GM12872 (cell line): ENCODE results near the gene ADCY9.

Source experiments
- TF ChIP-seq, protein P1 (sequence below): IDR thresholded peaks from 3 replicates; pipeline ENCODE4 v1.5.1; 2011; ENCODE audit warnings: low read depth, mild to moderate bottlenecking, low read length, moderate library complexity; ENCODE audit not compliant: insufficient read depth

ADCY9 gene

GRCh38 chr16:4109250-4109736 is 6.9 kb downstream of the ADCY9 start:
- TF ChIP-seq, protein P1, sequence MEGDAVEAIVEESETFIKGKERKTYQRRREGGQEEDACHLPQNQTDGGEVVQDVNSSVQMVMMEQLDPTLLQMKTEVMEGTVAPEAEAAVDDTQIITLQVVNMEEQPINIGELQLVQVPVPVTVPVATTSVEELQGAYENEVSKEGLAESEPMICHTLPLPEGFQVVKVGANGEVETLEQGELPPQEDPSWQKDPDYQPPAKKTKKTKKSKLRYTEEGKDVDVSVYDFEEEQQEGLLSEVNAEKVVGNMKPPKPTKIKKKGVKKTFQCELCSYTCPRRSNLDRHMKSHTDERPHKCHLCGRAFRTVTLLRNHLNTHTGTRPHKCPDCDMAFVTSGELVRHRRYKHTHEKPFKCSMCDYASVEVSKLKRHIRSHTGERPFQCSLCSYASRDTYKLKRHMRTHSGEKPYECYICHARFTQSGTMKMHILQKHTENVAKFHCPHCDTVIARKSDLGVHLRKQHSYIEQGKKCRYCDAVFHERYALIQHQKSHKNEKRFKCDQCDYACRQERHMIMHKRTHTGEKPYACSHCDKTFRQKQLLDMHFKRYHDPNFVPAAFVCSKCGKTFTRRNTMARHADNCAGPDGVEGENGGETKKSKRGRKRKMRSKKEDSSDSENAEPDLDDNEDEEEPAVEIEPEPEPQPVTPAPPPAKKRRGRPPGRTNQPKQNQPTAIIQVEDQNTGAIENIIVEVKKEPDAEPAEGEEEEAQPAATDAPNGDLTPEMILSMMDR = no peak

DNA sequence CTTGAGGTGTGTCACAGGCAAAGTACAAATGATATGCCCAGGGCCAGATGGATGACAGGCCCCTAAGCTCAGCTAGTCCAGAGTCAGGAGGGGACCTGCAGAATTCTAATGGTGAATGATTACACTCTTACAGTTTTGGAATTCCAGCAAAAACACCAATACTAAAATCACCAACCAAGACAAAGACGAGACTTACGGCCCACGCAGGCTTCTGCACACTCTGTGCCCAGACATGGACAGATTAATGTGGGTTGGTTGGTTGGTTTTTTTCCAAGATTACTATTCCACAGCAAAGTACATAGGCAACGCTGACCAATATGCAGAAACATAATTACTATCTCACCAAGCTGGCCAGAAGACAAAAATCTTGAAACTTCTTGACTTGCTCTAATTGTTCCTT is 9.7 kb downstream of the ADCY9 start:
- TF ChIP-seq, protein P1 = no peak

GRCh38 chr16:4105848-4106247 is 10.4 kb downstream of the ADCY9 start:
- TF ChIP-seq, protein P1 = no peak

GRCh38 chr16:4103745-4104144 is 12.5 kb downstream of the ADCY9 start:
- TF ChIP-seq, protein P1 = no peak

DNA sequence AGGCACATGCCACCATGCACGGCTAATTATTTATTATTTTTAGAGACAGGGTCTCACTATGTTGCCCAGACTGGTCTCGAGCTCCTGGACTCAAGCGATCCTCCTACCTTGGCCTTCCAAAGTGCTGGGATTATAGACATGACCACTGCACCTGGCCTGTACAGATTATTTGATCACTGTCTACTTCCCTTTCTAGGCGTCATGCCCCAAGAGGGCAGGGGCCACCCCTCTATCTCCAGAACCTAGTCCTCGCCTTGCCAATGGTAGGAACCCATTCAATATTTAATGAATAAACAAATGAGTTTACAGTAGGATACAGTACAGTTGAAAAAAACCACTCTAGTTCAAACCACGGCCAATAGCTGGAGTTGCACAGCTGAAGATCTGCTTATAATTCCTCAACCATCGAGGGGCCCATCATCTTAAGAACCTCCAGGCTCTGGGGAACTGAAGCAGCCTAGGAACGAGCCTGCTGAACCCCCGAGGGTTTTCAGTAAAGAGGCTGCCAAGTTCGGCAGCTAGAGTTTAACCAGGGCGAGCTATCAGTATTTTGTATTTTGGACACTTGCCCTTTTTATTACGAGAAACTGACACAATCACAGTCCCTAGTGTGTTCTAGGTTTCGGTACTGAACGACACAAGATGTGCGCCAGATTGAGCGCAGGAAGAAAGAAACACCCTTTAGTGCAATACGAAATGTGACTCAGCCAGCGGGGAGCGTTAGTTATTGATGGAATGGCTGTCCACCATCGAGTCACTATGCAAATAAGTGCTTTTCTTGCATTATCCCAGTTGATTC is 14.6 kb downstream of the ADCY9 start:
- TF ChIP-seq, protein P1 = no peak

- TF ChIP-seq, protein P1 = no peak
Measured at GRCh38 chr16:4098501-4098900, 17.7 kb downstream of the ADCY9 start.

- TF ChIP-seq, protein P1 = no peak
Measured at GRCh38 chr16:4097826-4098240, 18.4 kb downstream of the ADCY9 start.
